ENCODE measurements around the gene GIMAP8.

The GIMAP8 gene

DNA sequence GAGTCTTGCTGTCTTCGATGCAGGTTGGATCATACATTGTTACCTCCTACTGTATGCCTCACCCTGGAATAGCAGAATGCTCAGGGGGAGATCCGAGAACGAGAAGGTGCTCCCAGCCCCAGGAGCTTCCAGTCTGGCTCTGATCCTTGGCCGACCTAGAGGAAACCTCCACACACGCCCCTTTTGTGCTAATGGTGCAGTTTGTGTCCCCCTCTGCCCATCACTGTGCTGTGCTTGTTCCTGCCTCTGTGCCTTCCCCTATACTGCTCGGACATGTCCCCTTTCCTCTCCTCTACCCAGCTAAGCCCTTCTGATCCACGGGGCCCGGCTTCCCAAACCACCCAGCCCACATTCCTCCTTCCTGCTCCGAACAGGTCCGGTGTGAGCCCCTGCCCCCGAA is 38.8 kb upstream of the GIMAP8 start:
- no peak for DNase-seq (ENCODE audit: low read depth in 2 of 2)

DNA sequence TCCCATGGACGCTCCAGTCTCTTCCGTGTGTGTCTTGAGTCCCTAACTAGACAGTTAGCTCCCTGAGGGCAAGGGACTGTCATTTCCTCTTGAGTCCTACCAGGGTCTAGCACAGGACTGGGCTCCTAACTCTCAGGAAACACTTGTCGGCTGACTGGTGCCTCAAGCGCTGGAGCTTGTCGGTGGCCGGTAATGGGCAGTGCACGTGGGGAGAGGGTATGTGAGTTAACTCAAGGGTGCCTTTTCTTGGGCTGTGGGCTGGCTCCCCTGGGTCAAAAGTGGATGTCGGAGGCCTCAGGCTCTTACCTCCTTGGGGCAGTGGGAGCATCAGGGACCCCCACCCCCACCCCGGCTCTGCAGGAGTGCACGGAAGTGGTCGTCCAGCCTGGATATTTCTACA is 38.4 kb upstream of the GIMAP8 start:
- no peak for DNase-seq (ENCODE audit: low read depth in 2 of 2)

DNA sequence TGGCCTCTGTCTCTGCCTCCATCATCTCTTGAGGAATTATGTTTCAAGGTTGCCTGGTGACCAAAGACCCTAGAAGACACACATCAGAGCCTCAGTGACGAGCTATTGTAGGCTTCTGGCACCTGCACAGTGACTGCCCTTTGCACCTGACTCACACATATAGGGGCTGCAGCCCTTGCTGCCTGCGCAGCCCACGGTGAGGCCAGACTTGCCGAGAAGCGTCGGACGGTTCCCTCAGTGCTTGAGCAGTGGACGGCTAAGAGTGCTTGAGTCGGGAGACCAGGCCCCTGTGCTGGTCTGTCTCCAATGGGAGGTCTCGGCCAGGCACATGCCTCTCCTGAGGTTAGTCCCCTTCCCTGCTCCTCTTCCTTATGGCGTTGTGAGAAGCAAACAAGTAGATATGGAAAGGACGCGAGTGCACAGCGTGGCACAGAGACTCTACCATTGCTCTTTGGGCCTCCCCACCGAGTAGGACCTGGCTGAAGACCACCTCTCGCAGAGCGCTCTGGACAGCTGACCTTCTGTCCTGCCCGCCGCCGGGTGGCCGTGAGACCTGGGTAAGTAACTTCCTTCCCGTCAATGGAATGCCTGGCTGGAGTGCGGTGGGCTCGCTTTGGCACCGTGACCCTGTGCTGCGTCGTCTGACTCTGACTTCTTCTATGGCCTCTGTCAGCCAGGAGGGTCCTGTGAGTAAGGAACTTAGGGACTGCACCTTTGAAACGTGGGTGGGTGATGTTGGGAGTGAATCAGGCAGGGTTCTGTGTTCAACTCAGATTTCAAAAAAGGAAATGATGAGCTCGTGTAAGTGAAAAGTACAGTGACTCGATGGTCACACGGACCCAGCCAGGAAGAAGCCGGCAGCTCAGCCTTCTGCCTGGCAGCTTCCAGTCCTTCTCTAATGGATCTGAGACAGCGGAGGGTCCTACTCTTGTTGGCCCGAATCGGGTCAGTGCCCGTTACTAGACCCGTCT is 37.6 kb upstream of the GIMAP8 start:
- no peak for DNase-seq (ENCODE audit: low read depth in 2 of 2)

DNA sequence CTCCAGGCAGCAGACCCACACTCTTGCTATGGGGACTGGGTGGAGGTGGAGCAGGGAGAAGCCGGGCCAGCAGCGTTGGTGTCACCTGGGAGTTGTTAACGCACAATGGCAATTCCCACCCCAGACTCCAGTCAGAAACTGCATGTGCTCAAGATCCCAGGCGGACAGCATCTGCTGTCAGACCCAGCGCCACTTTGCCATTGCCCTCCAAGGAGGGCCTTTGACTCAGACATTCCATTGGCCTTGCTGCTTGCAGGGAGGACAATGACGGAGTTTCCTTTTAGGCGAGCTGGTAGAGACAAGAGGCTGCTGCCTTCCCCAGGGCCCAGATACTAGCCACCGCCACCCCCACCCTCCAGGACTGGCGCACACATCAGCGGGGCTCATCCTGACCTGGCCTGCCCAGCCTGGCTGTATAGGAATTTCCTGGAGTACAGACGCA is 36.8 kb upstream of the GIMAP8 start:
- no peak for DNase-seq (ENCODE audit: low read depth in 2 of 2)

DNA sequence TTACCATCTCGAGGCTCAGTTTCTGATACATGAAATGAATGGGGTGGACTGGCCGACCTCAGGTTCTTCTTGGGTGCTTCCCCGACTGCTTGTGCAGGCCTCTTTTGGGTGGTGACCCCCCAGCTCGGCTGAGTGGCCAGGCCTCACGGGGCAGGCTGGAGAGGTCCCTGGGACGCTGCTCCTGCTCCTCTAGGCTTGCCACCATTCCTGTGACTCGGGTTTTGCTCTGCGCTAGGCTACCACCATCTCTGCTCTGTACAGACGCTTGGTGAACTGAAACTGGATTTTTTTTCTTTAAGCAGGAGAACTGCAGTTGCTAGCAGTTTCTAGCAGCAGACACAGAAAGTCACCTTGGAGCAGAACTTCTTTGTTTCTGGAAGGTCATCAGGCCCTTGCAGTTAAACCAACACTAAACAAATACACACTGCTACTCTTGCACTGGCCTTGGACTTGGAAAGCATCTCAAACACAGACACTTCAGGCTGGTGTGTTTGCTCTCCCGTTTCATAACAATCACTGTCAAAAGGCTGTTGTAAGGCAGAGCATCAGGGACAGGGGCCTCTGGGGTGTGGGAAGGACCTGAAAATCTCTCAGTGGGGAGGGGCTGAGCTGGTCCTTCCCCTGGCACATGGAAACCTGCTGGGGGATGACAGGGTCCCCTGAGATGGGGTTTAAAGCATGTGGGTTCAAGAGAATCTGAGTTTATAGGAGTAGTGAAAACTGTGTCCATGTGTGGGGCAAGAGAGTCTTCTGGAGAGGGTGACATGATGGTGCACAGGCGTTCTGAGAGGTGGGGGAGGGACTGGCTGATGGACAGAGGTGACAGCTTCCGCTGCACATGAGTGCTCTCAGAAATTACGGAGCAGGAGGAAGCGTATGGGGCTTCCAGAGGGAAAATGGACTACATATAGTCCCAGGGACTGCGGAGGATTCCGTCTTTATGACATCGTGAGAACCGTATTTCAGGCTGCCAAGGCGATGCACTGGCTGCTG is 35.0 kb upstream of the GIMAP8 start:
- DNase-seq (ENCODE audit: low read depth in 2 of 2): no peak

DNA sequence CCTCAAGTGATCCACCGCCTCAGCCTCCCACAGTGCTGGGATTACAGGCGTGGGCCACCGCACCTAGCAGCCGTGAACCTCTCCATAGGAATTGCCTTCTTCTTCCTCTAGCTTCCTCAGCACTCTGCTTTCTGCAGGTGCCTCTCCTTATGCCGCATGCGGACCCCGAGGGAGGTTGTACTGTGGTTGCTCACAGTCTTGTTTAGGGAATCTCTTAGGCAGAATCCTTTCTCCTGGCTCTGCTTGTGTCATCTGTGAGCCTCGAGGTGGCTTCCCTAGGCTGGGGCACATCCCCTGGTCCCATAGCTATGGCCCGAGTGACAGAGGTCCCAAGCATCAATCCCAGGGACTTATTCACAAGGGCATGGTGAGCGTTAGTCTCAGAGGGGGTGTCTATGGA is 33.2 kb upstream of the GIMAP8 start:
- DNase-seq (ENCODE audit: low read depth in 2 of 2): no peak

DNA sequence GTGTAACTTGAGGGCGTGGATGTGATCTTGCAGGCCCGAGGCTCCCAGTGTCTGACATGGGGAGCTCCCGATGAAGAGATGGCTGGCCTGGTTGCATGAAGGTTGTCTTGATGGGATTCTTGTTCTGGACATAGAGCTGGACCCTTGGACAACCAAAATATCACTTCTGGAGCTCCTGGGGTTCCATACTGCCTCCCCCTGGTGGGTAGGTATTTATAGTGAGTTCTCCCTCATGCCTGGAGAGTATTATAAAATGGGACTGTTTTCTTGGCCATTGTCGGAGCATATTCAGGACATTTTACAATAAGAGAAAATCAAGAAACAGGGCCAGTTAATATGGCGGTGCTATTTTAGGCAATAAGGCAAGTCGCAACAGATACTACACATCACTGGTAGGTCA is 32.6 kb upstream of the GIMAP8 start:
- DNase-seq (ENCODE audit: low read depth in 2 of 2): no peak

DNA sequence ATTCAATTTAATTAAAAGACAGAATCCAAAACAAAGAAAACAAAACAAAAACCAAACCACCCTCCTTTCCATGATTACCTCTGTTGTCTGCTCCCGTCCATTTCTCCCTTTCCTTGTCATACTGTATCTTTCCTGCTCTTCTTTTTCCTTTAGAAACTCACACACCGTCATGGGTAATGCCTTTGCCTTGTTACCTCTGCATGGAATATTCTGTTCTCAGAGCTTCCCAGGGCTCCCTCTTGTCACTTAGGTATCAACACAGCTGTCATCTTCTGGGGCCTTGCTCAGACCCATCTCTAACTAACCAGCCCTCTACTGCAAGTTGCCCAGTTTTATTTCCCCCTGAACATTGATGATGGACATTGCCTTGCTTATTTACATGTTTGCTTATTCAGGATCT is 30.2 kb upstream of the GIMAP8 start:
- DNase-seq (ENCODE audit: low read depth in 2 of 2): no peak

DNA sequence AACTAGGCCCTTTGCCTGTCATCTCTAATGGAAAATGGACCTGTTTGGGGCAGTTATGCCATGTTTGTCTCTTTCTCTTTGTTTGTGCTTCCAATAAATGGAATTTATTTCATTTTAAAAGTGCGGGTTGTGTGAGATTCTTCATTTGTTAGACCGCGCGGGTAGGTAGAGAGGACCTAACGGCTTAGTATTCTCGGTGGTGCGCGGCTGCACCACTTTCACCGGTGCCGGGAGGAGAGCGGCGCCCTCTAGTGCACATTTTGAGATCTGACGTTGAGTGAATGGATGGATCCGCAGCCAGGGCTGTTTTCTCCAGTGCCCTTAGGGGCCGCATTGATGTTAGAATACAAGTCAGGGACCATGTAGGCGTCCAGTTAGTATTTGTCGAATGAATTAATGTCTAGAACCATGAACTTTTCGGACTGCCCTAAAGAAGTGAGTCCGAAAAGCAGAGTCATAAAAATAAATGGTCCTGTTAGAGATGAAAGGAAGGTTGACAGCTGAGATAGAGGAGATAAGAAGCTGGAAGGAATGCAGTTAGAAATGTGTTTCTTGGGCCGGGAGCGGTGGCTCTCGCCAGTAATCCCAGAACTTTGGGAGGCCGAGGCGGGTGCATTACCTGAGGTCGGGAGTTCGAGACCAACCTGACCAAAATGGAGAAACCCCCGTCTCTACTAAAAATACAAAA is 29.3 kb upstream of the GIMAP8 start:
- DNase-seq (ENCODE audit: low read depth in 2 of 2): peak in 1 of 2 experiments; percentile 31

DNA sequence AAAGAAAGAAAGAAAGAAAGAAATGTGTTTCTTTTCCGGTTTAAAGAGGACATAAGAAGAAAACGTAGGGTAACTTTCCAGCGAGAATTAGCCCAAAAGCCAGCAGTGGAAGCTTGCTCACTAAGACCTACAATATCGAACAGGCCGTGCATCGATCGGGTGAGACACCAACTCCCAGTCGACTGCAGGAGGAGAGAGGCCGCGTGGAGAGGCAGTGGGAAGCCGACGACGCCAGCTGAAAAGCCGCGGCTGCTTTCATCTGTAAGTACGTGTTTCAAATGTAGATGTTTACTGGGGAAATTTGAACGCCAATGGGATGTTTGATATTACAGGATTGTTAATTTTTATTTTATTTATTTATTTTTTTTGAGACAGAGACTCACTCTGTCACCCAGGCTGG is 28.6 kb upstream of the GIMAP8 start:
- DNase-seq (ENCODE audit: low read depth in 2 of 2): no peak

DNA sequence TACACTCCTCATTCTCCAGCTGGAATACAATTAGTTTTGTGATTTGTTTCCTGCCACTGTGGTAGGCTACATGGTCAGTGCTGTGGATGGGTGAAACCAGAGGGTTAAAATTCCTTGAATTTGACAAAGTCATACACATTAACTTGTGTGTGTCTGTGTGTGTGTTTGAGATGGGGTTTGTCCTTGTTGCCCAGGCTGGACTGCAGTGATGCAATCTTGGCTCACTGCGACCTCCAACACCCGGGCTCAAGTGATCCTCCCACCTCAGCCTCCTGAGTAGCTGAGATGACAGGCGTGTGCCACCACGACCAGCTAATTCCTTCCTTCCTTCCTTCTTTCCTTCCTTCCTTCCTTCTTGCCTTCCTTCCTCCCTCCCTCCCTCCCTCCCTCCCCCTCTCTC is 24.8 kb upstream of the GIMAP8 start:
- no peak for DNase-seq (ENCODE audit: low read depth in 2 of 2)

DNA sequence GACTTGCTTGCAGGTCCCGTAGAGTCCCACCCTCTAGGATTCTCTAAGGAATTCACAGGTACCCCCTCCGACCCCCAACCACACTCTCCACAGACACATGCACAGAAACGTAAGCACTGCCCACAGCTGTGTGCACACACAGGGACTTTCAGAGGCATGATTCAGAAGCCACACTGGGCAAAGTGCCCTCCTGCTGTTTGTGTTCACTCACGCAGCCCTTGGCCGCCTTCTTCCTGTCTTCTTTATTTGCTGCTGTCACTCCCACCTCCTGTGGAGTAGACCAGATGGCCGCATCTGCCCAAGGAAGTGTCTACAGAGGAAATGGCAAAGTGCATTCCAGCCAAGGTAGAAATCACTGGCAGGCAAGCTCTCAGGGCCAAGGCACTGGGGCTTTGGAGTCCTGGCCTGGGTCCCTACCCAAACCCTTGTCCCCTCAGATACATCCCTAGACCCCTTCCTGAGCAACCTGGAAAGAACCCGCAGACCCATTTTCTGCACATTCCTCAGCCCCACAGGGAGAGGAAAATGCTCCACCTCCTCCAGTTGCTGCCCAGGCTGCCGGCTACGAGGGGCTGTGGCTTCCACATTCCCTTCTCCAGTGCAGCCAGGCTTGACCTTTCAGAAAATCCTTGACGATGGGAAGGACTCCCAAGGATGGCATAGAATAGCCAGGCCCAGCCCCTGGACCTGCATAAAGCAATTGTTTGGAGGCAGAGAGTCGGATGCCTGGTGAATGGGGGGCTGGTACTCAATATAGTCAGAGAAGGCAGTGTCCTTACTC is 21.6 kb upstream of the GIMAP8 start:
- DNase-seq (ENCODE audit: low read depth in 2 of 2): no peak

DNA sequence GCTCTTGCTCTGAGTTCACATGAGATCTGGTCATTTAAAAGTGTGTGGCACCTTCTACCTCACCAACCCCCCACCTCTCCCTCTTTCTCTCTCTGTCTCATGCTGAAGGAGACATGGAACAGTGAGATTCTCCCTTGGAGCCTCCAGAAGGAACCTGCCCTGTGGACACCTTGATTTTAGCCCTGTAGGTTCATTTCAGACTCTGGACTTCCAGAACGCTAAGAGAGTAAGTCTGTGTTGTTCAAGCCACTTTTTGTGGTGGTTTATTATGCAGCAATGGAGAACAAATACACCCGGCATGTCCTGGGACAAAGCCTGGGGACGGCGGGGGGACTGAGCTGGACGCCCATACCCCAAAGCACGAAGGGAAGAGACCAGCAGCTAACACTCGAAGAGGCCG is 20.7 kb upstream of the GIMAP8 start:
- DNase-seq (ENCODE audit: low read depth in 2 of 2): no peak

DNA sequence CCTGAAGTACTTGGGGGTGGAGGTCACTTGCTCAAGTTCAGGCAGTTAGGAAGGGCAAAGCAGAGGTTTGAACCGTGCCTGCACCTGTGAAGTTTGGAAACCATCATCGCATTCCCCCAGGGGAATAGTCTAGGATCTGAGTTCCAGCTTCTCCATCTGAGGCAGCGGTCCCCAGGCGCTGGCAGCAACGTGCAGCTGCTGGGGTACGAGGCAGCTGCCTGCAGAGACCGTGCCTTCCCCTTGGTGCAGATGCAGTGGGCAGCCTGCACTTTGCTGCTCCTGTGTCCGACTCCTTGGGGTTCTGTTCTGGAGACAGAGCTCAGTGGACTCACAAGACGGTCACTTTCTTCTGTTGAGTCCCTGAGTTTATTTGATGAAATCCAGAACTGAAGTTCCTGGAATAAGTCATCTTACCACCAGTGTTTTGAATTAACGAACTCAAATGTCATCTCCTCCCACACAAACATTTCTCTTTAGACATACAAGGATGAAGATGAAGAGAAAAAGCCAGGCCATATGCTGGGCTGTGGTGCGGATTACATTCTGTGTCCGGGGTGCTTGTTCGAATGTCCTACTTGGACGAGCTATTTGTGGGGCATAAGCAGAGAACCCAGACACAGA is 19.9 kb upstream of the GIMAP8 start:
- no peak for DNase-seq (ENCODE audit: low read depth in 2 of 2)

DNA sequence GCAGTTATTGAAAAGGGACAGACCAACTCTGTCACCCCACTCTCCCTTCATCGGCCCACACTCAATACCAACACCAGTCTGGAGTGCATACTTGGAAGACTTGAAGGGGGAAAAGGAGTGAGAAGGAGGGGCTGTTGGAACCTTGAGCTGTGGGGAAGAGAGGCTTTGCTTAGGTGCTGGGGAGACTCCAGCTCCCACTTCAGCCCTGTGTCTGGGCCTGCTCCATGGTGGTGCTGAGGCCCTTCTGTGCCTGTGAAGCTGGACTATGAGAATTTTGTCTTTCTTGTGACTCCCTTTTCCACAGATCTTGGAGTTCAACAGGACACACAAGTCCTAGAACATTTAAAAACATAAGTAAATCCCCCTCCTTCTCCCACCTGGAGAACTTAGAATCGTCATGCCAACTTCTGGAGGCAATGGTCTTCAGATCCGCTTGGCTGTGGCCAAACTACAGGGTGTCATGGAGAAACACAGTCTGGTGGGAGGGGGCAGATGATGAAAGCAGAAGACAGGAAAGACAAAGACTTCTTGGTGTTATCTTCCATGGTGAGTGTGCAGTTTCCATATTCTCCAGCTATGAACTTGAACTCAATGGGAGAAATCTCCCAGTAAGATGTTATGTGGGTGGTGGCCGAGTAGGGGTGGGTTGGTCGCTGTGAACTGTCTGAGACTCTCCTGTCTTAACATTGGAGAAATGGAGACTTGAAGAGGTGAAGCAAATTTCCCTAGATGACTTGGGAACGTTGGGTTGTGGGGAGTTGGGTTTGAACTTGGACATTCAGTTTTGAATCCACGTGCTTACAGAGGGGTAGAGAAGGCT is 18.4 kb upstream of the GIMAP8 start:
- no peak for DNase-seq (ENCODE audit: low read depth in 2 of 2)

DNA sequence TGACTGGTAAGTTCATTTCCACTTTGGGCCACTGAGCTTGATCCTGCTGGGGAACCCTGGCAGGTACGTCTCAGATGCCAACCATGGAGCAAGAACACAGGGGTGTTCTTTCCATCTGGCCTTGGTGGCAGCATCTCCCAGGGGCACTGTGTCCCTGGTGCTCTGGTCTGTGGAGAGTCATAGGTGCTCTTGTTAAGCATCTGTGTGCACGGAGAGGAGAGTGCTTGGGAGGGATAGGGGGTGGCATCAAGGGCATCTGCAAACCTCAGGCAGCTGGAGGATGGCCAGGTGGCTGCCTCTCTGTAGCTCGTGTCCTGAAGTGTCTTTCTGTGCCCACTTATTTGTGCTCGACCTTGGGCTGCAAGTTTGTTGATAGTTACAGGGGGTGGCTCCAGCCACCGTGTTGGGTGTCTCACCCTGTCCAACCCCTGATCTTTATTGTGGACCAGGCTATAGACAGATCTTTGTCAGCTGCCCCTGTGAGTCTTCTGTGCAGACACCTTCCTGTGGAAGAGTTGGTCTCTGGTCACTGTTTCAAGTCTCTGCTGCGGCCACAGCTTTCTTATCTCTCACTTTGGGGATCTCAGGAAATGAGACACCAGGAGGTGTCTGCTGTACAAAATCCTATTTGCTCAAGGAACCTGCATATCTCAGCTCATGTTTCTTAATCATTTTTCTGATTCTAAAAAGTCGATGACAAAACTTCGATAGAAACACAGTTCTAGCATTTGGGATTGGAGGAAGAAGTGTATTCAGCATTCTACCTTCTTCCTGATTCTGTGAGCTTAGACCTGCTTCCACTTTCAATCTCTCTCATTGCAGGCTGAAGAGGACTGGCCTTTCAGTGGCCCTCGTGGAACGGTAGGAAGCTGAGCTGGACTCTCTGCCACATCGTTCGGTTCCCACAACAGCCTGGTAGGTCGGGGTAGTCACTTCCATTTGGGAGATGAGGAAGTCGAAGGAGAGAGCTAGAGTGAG is 17.2 kb upstream of the GIMAP8 start:
- DNase-seq (ENCODE audit: low read depth in 2 of 2): no peak

DNA sequence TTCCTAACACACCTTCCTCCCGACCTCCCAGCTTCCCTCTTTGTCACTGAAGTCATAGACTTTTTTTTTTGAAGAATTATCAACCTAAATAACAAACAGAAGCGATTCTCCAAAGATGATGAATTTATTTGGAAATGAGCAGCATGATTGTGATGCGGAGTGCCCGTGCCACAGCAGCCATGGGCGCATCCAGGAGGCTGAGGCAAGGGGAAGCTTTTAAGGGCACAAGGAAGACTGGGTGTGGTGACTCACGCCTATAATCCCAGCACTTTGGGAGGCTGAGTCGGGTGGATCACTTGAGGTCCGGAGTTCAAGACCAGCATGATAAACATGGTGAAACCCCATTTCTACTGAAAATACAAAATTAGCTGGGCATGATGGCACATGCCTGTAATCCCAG is 16.2 kb upstream of the GIMAP8 start:
- DNase-seq (ENCODE audit: low read depth in 2 of 2): no peak

DNA sequence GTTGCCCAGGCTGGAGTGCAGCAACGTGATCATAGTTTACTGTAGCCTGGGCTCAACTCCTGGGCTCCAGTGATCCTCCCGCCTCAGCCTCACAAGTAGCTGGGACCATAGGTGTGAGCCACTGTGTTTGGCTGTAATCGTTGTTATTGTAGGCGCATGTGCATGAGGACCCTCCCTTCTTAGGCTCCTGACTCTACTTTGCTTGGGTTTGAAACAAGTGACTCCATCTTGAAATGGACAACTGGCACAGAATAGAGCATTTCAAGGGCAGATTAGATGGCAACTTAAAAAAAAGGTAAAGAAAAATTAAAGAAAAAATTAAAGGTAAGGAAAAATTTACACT is 15.4 kb upstream of the GIMAP8 start:
- no peak for DNase-seq (ENCODE audit: low read depth in 2 of 2)

Measured in fibroblast of skin of left biceps (primary cell).